Gastroesophageal sphincter (tissue), 3 donors: ENCODE data around the gene CD8B2.

Experiments
- CTCF ChIP-seq, 4 experiments: fragments of 200-600 bp in 2 of 4; fragments of 450-650 bp in 2 of 4; sonication (generic) in 1 of 4; IDR thresholded peaks; one replicate each; pipeline ENCODE4 v1.5.1; 2017 to 2019; ENCODE audit warnings: antibody characterized with exemption in 4 of 4, mild to moderate bottlenecking in 2 of 4, moderate library complexity in 2 of 4
- POLR2A ChIP-seq, 2 donors: fragments of 450-650 bp; IDR thresholded peaks; one replicate each; pipeline ENCODE4 v1.6.1; 2017; ENCODE audit warnings: antibody characterized with exemption in 2 of 2, mild to moderate bottlenecking in 2 of 2, moderate library complexity in 1 of 2

GRCh38 chr2:106547164-106547903, 60.2 kb downstream of the CD8B2 start:
- no peak for TF ChIP-seq POLR2A (IDR thresholded peaks at IDR 0.05)
- TF ChIP-seq CTCF (IDR thresholded peaks at IDR 0.05), result no peak
